ENCODE results near the gene C2orf92.
A peak's percentile ranks its signal among the peaks of the same experiment; 100 is the strongest.
"Not testable (repeated sequence)": the region's sequence is repeated elsewhere in the genome, so short reads cannot be mapped to it uniquely, and the experiment has no call there.

The C2orf92 gene

GRCh38 chr2:97693476-97693875 lies 24.0 kb downstream of the C2orf92 start:
- DNase-seq (ENCODE audit: low read depth): no peak

- DNase-seq (ENCODE audit: low read depth): no peak
Measured at GRCh38 chr2:97695744-97696143, 26.2 kb downstream of the C2orf92 start.

- peak; percentile 94 for DNase-seq (ENCODE audit: low read depth)
Measured at GRCh38 chr2:97697252-97698235, 28.0 kb downstream of the C2orf92 start.

- no peak for DNase-seq (ENCODE audit: low read depth)
Measured at GRCh38 chr2:97698530-97698929, 29.0 kb downstream of the C2orf92 start.

- peak; percentile 52 for DNase-seq (ENCODE audit: low read depth)
Measured at GRCh38 chr2:97699765-97700444, 30.4 kb downstream of the C2orf92 start.

- no peak for DNase-seq (ENCODE audit: low read depth)
Measured at GRCh38 chr2:97701186-97701585, 31.7 kb downstream of the C2orf92 start.

- DNase-seq (ENCODE audit: low read depth): no peak
Measured at GRCh38 chr2:97701851-97702465, 32.4 kb downstream of the C2orf92 start.

- no peak for DNase-seq (ENCODE audit: low read depth)
Measured at GRCh38 chr2:97702731-97703470, 33.4 kb downstream of the C2orf92 start.

- no peak for DNase-seq (ENCODE audit: low read depth)
Measured at GRCh38 chr2:97703741-97704140, 34.2 kb downstream of the C2orf92 start.

GRCh38 chr2:97704989-97705388 lies 35.5 kb downstream of the C2orf92 start:
- DNase-seq (ENCODE audit: low read depth): no peak

- DNase-seq (ENCODE audit: low read depth): no peak
Measured at GRCh38 chr2:97706112-97706511, 36.6 kb downstream of the C2orf92 start.

- no peak for DNase-seq (ENCODE audit: low read depth)
Measured at GRCh38 chr2:97706708-97707345, 37.3 kb downstream of the C2orf92 start.

- DNase-seq (ENCODE audit: low read depth): no peak
Measured at GRCh38 chr2:97707362-97708047, 38.0 kb downstream of the C2orf92 start.

- DNase-seq (ENCODE audit: low read depth): no peak
Measured at GRCh38 chr2:97708048-97708380, 38.5 kb downstream of the C2orf92 start.

GRCh38 chr2:97708608-97709007 lies 39.1 kb downstream of the C2orf92 start:
- no peak for DNase-seq (ENCODE audit: low read depth)

- no peak for DNase-seq (ENCODE audit: low read depth)
Measured at GRCh38 chr2:97711394-97711711, 41.8 kb downstream of the C2orf92 start.

GRCh38 chr2:97712175-97712574 lies 42.7 kb downstream of the C2orf92 start:
- DNase-seq (ENCODE audit: low read depth): not testable (repeated sequence)

GRCh38 chr2:97712693-97713295 lies 43.3 kb downstream of the C2orf92 start:
- peak; percentile 45 for DNase-seq (ENCODE audit: low read depth)

- DNase-seq (ENCODE audit: low read depth): peak; percentile 35
Measured at GRCh38 chr2:97713296-97714083, 44.0 kb downstream of the C2orf92 start, which contains the start of gene ZAP70. Gene ZAP70, plus strand, starts transcription at chr2:97713576. Its CDS starts 10,461 bp downstream, at chr2:97724037.
